Activated T-helper 17 cell treated with anti-CD3 and anti-CD28 coated beads, Interleukin-2, amount 50 U/mL, for 72 hours (primary cell): ENCODE results near the gene CLEC2L. TPM values are rescaled to one million over a fixed set of nuclear protein-coding genes. Genes with fewer than 3 reads are reported as not detected.
A peak's percentile ranks its signal among the peaks of the same experiment; 100 is the strongest.

Source experiments
- ATAC-seq: fragments of 150-1000 bp; cut with Tn5 transposase; replicated peaks from 2 replicates; pipeline ENCODE4 v1.10.0; 2021; ENCODE audit warnings: mild to moderate bottlenecking, moderate library complexity
- H3K27ac Mint-ChIP-seq: one replicate; pipeline ENCODE4 v1.8.0; 2022; ENCODE audit warnings: mixed read lengths
- H3K27me3 Mint-ChIP-seq: one replicate; pipeline ENCODE4 v1.8.0; 2022; ENCODE audit warnings: mixed read lengths
- H3K36me3 Mint-ChIP-seq: one replicate; pipeline ENCODE4 v1.8.0; 2022; ENCODE audit warnings: low read depth, mild to moderate bottlenecking, mixed read lengths
- H3K4me1 Mint-ChIP-seq: one replicate; pipeline ENCODE4 v1.8.0; 2022; ENCODE audit warnings: mixed read lengths
- H3K4me3 Mint-ChIP-seq: one replicate; pipeline ENCODE4 v1.8.0; 2022; ENCODE audit warnings: mild to moderate bottlenecking, mixed read lengths
- H3K9me3 Mint-ChIP-seq: one replicate; pipeline ENCODE4 v1.8.0; 2022; ENCODE audit warnings: mixed read lengths
- total RNA-seq, 2 donors: library from RNA; stranded (reverse); gene quantifications; one replicate each; pipeline ENCODE4 v1.2.3, GENCODE V29; 2022

The CLEC2L gene
- total RNA-seq, result not detected

- no peak within 1 kb of the TSS for H3K27ac Mint-ChIP-seq
- H3K4me1 Mint-ChIP-seq, result no peaks in the 10 kb centered on the region
- H3K9me3 Mint-ChIP-seq, result no peaks in the 10 kb centered on the region
- H3K4me3 Mint-ChIP-seq, result no peak within 1 kb of the TSS
- peaks cover 33% of the 10 kb centered on the region for H3K27me3 Mint-ChIP-seq
- no peak for ATAC-seq
- no peaks in the 10 kb centered on the region for H3K36me3 Mint-ChIP-seq
These were observed at the start of gene CLEC2L for GRCh38 chr7:139523199-139523941. TSS of gene CLEC2L (plus strand) at chr7:139523685. CDS start at chr7:139523928, 243 bp downstream.

GRCh38 chr7:139476139-139476538, 47.3 kb upstream of the CLEC2L start:
- Mint-ChIP-seq H3K36me3 (no peaks in the 10 kb centered on the region), H3K27ac (no peak overlapping the region), H3K4me1 (no peaks in the 10 kb centered on the region), H3K9me3 (peaks cover 6% of the 10 kb centered on the region), H3K4me3 (no peak overlapping the region), H3K27me3 (peaks cover 3% of the 10 kb centered on the region)
- ATAC-seq, result no peak

GRCh38 chr7:139476891-139477290, 46.6 kb upstream of the CLEC2L start:
- peaks cover 6% of the 10 kb centered on the region for H3K9me3 Mint-ChIP-seq
- no peak overlapping the region for H3K4me3 Mint-ChIP-seq
- no peak overlapping the region for H3K27ac Mint-ChIP-seq
- H3K4me1 Mint-ChIP-seq, result no peaks in the 10 kb centered on the region
- H3K27me3 Mint-ChIP-seq, result peaks cover 5% of the 10 kb centered on the region
- no peaks in the 10 kb centered on the region for H3K36me3 Mint-ChIP-seq
- no peak for ATAC-seq

- Mint-ChIP-seq H3K27me3 (peaks cover 10% of the 10 kb centered on the region), H3K27ac (no peak overlapping the region), H3K36me3 (no peaks in the 10 kb centered on the region), H3K4me3 (no peak overlapping the region), H3K9me3 (no peaks in the 10 kb centered on the region), H3K4me1 (no peaks in the 10 kb centered on the region)
- ATAC-seq, result no peak
These were observed 43.9 kb upstream of the CLEC2L start for GRCh38 chr7:139479620-139480019.

GRCh38 chr7:139481364-139481763, 42.1 kb upstream of the CLEC2L start:
- Mint-ChIP-seq H3K9me3 (no peaks in the 10 kb centered on the region), H3K4me1 (no peaks in the 10 kb centered on the region), H3K27ac (no peak overlapping the region), H3K36me3 (no peaks in the 10 kb centered on the region), H3K4me3 (no peak overlapping the region), H3K27me3 (peaks cover 14% of the 10 kb centered on the region)
- ATAC-seq, result no peak

- Mint-ChIP-seq H3K4me3 (peak overlapping the region; percentile 44), H3K9me3 (no peaks in the 10 kb centered on the region), H3K27me3 (peaks cover 19% of the 10 kb centered on the region), H3K27ac (no peak overlapping the region), H3K36me3 (no peaks in the 10 kb centered on the region), H3K4me1 (no peaks in the 10 kb centered on the region)
- ATAC-seq, result no peak
These were observed 41.4 kb upstream of the CLEC2L start for GRCh38 chr7:139482122-139482521.

GRCh38 chr7:139482662-139483466, 40.6 kb upstream of the CLEC2L start:
- peaks cover 22% of the 10 kb centered on the region for H3K27me3 Mint-ChIP-seq
- H3K27ac Mint-ChIP-seq, result no peak overlapping the region

GRCh38 chr7:139487366-139488080, 36.0 kb upstream of the CLEC2L start:
- no peaks in the 10 kb centered on the region for H3K36me3 Mint-ChIP-seq
- no peaks in the 10 kb centered on the region for H3K9me3 Mint-ChIP-seq
- H3K4me1 Mint-ChIP-seq, result no peaks in the 10 kb centered on the region
- peaks cover 11% of the 10 kb centered on the region for H3K27me3 Mint-ChIP-seq
- no peak overlapping the region for H3K4me3 Mint-ChIP-seq
- no peak overlapping the region for H3K27ac Mint-ChIP-seq
- no peak for ATAC-seq

More at GRCh38 chr7:139482662-139483466, 40.6 kb upstream of the CLEC2L start:
- Mint-ChIP-seq H3K9me3 (no peaks in the 10 kb centered on the region), H3K36me3 (no peaks in the 10 kb centered on the region), H3K4me1 (no peaks in the 10 kb centered on the region), H3K4me3 (peak overlapping the region; percentile 44)
- peak; percentile 18 for ATAC-seq

GRCh38 chr7:139488810-139489209, 34.7 kb upstream of the CLEC2L start:
- Mint-ChIP-seq H3K27me3 (peaks cover 11% of the 10 kb centered on the region), H3K36me3 (no peaks in the 10 kb centered on the region), H3K27ac (no peak overlapping the region), H3K9me3 (no peaks in the 10 kb centered on the region), H3K4me3 (no peak overlapping the region), H3K4me1 (no peaks in the 10 kb centered on the region)
- ATAC-seq, result no peak

GRCh38 chr7:139490130-139490529, 33.4 kb upstream of the CLEC2L start:
- H3K27me3 Mint-ChIP-seq, result peaks cover 11% of the 10 kb centered on the region
- H3K27ac Mint-ChIP-seq, result no peak overlapping the region
- H3K36me3 Mint-ChIP-seq, result no peaks in the 10 kb centered on the region
- no peak overlapping the region for H3K4me3 Mint-ChIP-seq
- H3K9me3 Mint-ChIP-seq, result no peaks in the 10 kb centered on the region
- no peaks in the 10 kb centered on the region for H3K4me1 Mint-ChIP-seq
- ATAC-seq, result no peak

GRCh38 chr7:139492293-139492692, 31.2 kb upstream of the CLEC2L start:
- H3K4me1 Mint-ChIP-seq, result no peaks in the 10 kb centered on the region

GRCh38 chr7:139494835-139495579, 28.5 kb upstream of the CLEC2L start:
- no peaks in the 10 kb centered on the region for H3K36me3 Mint-ChIP-seq
- H3K27ac Mint-ChIP-seq, result peak overlapping the region; percentile 11
- no peak overlapping the region for H3K4me3 Mint-ChIP-seq
- peaks cover 4% of the 10 kb centered on the region for H3K27me3 Mint-ChIP-seq
- H3K9me3 Mint-ChIP-seq, result no peaks in the 10 kb centered on the region
- ATAC-seq, result peak; percentile 77
- H3K4me1 Mint-ChIP-seq, result peaks cover 3% of the 10 kb centered on the region

More at GRCh38 chr7:139492293-139492692, 31.2 kb upstream of the CLEC2L start:
- Mint-ChIP-seq H3K4me3 (no peak overlapping the region), H3K9me3 (no peaks in the 10 kb centered on the region), H3K36me3 (no peaks in the 10 kb centered on the region), H3K27me3 (peaks cover 1% of the 10 kb centered on the region), H3K27ac (no peak overlapping the region)
- no peak for ATAC-seq

GRCh38 chr7:139495580-139496125, 27.8 kb upstream of the CLEC2L start:
- H3K4me1 Mint-ChIP-seq, result peaks cover 5% of the 10 kb centered on the region
- H3K36me3 Mint-ChIP-seq, result no peaks in the 10 kb centered on the region
- H3K9me3 Mint-ChIP-seq, result no peaks in the 10 kb centered on the region
- H3K4me3 Mint-ChIP-seq, result no peak overlapping the region
- no peak for ATAC-seq
- H3K27ac Mint-ChIP-seq, result peak overlapping the region; percentile 11
- H3K27me3 Mint-ChIP-seq, result peaks cover 6% of the 10 kb centered on the region

- peaks cover 6% of the 10 kb centered on the region for H3K27me3 Mint-ChIP-seq
- no peaks in the 10 kb centered on the region for H3K36me3 Mint-ChIP-seq
- no peak overlapping the region for H3K4me3 Mint-ChIP-seq
- ATAC-seq, result no peak
- H3K4me1 Mint-ChIP-seq, result peaks cover 5% of the 10 kb centered on the region
- H3K27ac Mint-ChIP-seq, result no peak overlapping the region
- H3K9me3 Mint-ChIP-seq, result no peaks in the 10 kb centered on the region
These were observed 27.0 kb upstream of the CLEC2L start for GRCh38 chr7:139496528-139496927.
